HepG2 (cell line): ENCODE results near the gene SRSF1. TPM values are rescaled to one million over a fixed set of nuclear protein-coding genes. Genes with fewer than 3 reads are reported as not detected.

Experiments used
- KLF16 ChIP-seq, 2 experiments: sonication (generic) in 1 of 2; formaldehyde crosslinking in 1 of 2; IDR thresholded peaks; 2 replicates each; pipeline versions ENCODE4 v1.6.1 to v1.8.0; 2016 to 2023; ENCODE audit warnings: missing genetic modification reagents in 2 of 2, missing compliant biosample characterization in 1 of 2
- SRSF1 ChIP-seq: fragments of 200-400 bp; formaldehyde crosslinking; optimal IDR thresholded peaks from 2 replicates; pipeline ENCODE3; 2017; ENCODE audit warnings: mild to moderate bottlenecking, low read depth, low read length, moderate library complexity
- ZMYM4 ChIP-seq: sonication (generic); formaldehyde crosslinking; IDR thresholded peaks from 2 replicates; pipeline ENCODE4 v1.8.1; 2023; ENCODE audit warnings: mild to moderate bottlenecking, missing genetic modification reagents
- ZNF101 ChIP-seq: sonication (generic); formaldehyde crosslinking; IDR thresholded peaks from 2 replicates; pipeline ENCODE4 v1.4.0; 2020; ENCODE audit warnings: mild to moderate bottlenecking, low read depth, missing genetic modification reagents, borderline replicate concordance
- ZNF558 ChIP-seq: sonication (generic); formaldehyde crosslinking; IDR thresholded peaks from 2 replicates; pipeline ENCODE4 v1.9.0; 2022; ENCODE audit warnings: mild to moderate bottlenecking, missing genetic modification reagents, borderline replicate concordance
- ZNF761 ChIP-seq: sonication (generic); formaldehyde crosslinking; conservative IDR thresholded peaks from 2 replicates; pipeline ENCODE4 v1.4.0; 2020; ENCODE audit warnings: mild to moderate bottlenecking, missing genetic modification reagents
- ZNF772 ChIP-seq: sonication (generic); formaldehyde crosslinking; IDR thresholded peaks from 2 replicates; pipeline ENCODE4 v1.5.0; 2020; ENCODE audit warnings: mild to moderate bottlenecking, missing genetic modification reagents
- polyA plus RNA-seq, 8 experiments: library from polyadenylated mRNA; depleted of rRNA in 3 of 8; stranded (reverse) in 7 of 8; unstranded in 1 of 8; fragments of >200 nt; fragmentation: Illumina TruSeq in 4 of 8; extraction: Trizol in 4 of 8; gene quantifications; 2 replicates each; pipeline versions ENCODE4 v1.2.1 to v1.2.3, GENCODE V29; 2011 to 2016; ENCODE audit warnings: low read depth in 4 of 8, missing spikeins in 1 of 8, mixed read lengths in 1 of 8; ENCODE audit not compliant: insufficient read depth in 1 of 8
- total RNA-seq, 5 experiments: library from RNA; depleted of rRNA; stranded (reverse); fragments of >200 nt; fragmentation: Illumina TruSeq; extraction: Trizol; gene quantifications; 2 replicates each; pipeline ENCODE4 v1.2.3, GENCODE V29; 2016; ENCODE audit warnings: low read depth in 1 of 5
- TF ChIP-seq, protein P1 (sequence below): sonication (generic); formaldehyde crosslinking; IDR thresholded peaks from 2 replicates; pipeline ENCODE4; 2020; ENCODE audit warnings: missing genetic modification reagents, mild to moderate bottlenecking, borderline replicate concordance
- TF ChIP-seq, protein P2 (sequence below): sonication (generic); formaldehyde crosslinking; IDR thresholded peaks from 2 replicates; pipeline ENCODE4 v1.5.0; 2020; ENCODE audit warnings: mild to moderate bottlenecking, missing genetic modification reagents, borderline replicate concordance
- TF ChIP-seq, protein P3 (sequence below): IDR thresholded peaks from 2 replicates; pipeline ENCODE4 v1.6.1; 2016; ENCODE audit warnings: mild to moderate bottlenecking, missing biosample characterization, missing genetic modification reagents
- TF ChIP-seq, protein P4 (sequence below): sonication (generic); formaldehyde crosslinking; IDR thresholded peaks from 2 replicates; pipeline ENCODE4 v1.8.1; 2023; ENCODE audit warnings: mild to moderate bottlenecking, moderate library complexity, missing genetic modification reagents
- TF ChIP-seq, protein P5 (sequence below): sonication (generic); formaldehyde crosslinking; IDR thresholded peaks from 2 replicates; pipeline ENCODE4 v1.9.0; 2022; ENCODE audit warnings: low read depth, missing genetic modification reagents
- TF ChIP-seq, protein P6 (sequence below): sonication (generic); formaldehyde crosslinking; IDR thresholded peaks from 2 replicates; pipeline ENCODE4 v1.5.0; 2020; ENCODE audit warnings: missing genetic modification reagents

SRSF1 gene
- total and polyA plus RNA-seq, 2 of the 13 experiments (the other 11 are each of a cell fraction or from before 2014, with no cell fraction given): 142 to 445 TPM

DNA sequence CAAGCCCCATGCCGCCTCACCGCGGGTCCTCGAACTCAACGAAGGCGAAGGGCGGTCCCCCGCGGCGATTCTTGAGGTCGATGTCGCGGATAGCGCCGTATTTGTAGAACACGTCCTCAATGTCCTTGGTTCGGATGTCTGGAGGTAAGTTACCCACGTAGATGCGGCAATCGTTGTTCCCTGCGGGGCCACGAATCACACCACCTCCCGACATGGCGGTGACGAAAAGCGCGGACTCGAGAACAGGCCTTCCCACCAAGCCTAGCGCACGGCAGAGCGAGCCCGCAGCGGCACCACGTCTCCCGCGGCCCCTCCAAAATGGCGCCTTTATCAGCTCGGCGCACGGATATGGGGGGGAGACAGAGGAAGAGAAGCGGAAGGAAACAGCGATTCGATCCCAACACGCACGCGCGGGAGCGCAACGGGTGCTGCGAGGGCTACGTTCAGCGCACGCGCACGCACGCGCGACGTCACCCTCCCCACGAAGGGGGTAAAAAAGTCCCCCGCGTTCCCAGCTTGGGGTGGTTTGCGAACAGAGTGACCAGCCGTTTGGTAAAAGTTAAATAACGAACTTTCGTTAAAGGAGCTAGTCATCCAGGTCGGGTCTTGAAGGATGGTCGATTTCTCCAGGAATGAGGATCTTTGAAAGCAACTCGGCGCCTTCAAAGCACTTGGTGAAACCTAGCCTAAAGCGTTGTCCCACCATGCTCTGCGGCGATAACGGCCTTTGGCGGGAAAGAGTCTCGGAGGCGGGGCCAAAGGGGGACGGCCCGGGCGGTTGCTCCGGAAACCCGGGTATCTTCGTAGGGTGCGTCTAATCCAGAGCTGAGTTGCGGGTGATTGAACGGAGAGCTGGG is at the start of gene SRSF1 (continued):
- TF ChIP-seq, protein P1, sequence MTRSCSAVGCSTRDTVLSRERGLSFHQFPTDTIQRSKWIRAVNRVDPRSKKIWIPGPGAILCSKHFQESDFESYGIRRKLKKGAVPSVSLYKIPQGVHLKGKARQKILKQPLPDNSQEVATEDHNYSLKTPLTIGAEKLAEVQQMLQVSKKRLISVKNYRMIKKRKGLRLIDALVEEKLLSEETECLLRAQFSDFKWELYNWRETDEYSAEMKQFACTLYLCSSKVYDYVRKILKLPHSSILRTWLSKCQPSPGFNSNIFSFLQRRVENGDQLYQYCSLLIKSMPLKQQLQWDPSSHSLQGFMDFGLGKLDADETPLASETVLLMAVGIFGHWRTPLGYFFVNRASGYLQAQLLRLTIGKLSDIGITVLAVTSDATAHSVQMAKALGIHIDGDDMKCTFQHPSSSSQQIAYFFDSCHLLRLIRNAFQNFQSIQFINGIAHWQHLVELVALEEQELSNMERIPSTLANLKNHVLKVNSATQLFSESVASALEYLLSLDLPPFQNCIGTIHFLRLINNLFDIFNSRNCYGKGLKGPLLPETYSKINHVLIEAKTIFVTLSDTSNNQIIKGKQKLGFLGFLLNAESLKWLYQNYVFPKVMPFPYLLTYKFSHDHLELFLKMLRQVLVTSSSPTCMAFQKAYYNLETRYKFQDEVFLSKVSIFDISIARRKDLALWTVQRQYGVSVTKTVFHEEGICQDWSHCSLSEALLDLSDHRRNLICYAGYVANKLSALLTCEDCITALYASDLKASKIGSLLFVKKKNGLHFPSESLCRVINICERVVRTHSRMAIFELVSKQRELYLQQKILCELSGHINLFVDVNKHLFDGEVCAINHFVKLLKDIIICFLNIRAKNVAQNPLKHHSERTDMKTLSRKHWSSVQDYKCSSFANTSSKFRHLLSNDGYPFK (CRISPR knock-in tag): peak; percentile 96
- TF ChIP-seq ZNF772 (CRISPR knock-in tag) (peak; percentile 95), ZNF558 (CRISPR knock-in tag) (no peak; the same call in 1 of the 2 replicates), SRSF1 (peak; percentile 93), KLF16 (CRISPR knock-in tag; IDR thresholded peaks at IDR 0.05) (peak in 1 of 2 experiments; percentile 91; a peak in 2 of 4 replicates), ZNF761 (CRISPR knock-in tag) (peak; percentile 98), ZMYM4 (CRISPR knock-in tag) (peak; percentile 96), ZNF101 (CRISPR knock-in tag) (peak; percentile 95; the same call in 1 of the 2 replicates)
- TF ChIP-seq, protein P2, sequence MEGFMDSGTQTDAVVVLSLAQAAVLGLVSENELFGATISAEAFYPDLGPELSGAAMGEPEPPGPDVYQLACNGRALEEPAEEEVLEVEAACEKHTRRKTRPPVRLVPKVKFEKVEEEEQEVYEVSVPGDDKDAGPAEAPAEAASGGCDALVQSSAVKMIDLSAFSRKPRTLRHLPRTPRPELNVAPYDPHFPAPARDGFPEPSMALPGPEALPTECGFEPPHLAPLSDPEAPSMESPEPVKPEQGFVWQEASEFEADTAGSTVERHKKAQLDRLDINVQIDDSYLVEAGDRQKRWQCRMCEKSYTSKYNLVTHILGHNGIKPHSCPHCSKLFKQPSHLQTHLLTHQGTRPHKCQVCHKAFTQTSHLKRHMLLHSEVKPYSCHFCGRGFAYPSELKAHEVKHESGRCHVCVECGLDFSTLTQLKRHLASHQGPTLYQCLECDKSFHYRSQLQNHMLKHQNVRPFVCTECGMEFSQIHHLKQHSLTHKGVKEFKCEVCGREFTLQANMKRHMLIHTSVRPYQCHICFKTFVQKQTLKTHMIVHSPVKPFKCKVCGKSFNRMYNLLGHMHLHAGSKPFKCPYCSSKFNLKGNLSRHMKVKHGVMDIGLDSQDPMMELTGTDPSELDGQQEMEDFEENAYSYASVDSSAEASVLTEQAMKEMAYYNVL (CRISPR knock-in tag): no peak; the same call in 1 of the 2 replicates
- TF ChIP-seq, protein P3, sequence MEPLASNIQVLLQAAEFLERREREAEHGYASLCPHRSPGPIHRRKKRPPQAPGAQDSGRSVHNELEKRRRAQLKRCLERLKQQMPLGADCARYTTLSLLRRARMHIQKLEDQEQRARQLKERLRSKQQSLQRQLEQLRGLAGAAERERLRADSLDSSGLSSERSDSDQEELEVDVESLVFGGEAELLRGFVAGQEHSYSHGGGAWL (CRISPR knock-in tag): 0 out of 2 replicates have a peak, but pooled peaks have one; percentile 24
- TF ChIP-seq, protein P4, sequence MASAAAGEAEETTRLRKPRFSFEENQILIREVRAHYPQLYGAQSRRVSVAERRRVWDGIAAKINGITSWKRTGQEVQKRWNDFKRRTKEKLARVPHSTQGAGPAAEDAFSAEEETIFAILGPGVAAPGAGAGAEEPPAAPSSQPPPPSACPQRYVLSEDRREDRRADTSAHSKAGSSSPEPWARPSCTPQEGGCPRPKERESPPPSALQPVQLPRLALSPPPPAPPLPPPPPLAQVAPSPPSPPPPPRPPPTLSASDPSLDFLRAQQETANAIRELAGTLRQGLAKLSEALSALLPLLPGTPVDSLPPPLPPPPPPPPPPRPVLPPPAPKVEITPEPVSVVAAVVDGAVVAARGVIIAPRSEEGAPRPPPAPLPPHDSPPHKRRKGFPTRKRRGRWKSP (CRISPR knock-in tag): peak; percentile 95
- TF ChIP-seq, protein P5, sequence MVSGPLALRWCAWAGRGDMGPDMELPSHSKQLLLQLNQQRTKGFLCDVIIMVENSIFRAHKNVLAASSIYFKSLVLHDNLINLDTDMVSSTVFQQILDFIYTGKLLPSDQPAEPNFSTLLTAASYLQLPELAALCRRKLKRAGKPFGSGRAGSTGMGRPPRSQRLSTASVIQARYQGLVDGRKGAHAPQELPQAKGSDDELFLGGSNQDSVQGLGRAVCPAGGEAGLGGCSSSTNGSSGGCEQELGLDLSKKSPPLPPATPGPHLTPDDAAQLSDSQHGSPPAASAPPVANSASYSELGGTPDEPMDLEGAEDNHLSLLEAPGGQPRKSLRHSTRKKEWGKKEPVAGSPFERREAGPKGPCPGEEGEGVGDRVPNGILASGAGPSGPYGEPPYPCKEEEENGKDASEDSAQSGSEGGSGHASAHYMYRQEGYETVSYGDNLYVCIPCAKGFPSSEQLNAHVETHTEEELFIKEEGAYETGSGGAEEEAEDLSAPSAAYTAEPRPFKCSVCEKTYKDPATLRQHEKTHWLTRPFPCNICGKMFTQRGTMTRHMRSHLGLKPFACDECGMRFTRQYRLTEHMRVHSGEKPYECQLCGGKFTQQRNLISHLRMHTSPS (CRISPR knock-in tag): peak; percentile 28; the same call in 1 of the 2 replicates
- TF ChIP-seq, protein P6, sequence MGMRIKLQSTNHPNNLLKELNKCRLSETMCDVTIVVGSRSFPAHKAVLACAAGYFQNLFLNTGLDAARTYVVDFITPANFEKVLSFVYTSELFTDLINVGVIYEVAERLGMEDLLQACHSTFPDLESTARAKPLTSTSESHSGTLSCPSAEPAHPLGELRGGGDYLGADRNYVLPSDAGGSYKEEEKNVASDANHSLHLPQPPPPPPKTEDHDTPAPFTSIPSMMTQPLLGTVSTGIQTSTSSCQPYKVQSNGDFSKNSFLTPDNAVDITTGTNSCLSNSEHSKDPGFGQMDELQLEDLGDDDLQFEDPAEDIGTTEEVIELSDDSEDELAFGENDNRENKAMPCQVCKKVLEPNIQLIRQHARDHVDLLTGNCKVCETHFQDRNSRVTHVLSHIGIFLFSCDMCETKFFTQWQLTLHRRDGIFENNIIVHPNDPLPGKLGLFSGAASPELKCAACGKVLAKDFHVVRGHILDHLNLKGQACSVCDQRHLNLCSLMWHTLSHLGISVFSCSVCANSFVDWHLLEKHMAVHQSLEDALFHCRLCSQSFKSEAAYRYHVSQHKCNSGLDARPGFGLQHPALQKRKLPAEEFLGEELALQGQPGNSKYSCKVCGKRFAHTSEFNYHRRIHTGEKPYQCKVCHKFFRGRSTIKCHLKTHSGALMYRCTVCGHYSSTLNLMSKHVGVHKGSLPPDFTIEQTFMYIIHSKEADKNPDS (CRISPR knock-in tag): peak; percentile 95
